HuH-7 (cell line): ENCODE results near the gene MASP1.

Experiments used
- DNase-seq: peaks from one replicate; pipeline ENCODE4 v3.0.0; 2011; ENCODE audit warnings: low spot score

The MASP1 gene

GRCh38 chr3:187185759-187186158, 105.8 kb downstream of the MASP1 start:
- no peak for DNase-seq
